Chondrocyte (in vitro differentiated cells): ENCODE data around the gene EXOC2. TPM values are rescaled to one million over a fixed set of nuclear protein-coding genes. Genes with fewer than 3 reads are reported as not detected.

Experiments used
- DNase-seq: peaks from one replicate; pipeline ENCODE4 v3.0.0; 2021; ENCODE audit warnings: mixed read lengths, low spot score
- H3K27ac Mint-ChIP-seq: one replicate; pipeline ENCODE4 v1.8.0; 2021; ENCODE audit warnings: mild to moderate bottlenecking, moderate library complexity, mixed read lengths; ENCODE audit not compliant: unreplicated experiment
- H3K27me3 Mint-ChIP-seq: 2 replicates; pipeline ENCODE4 v1.8.0; 2021; ENCODE audit warnings: low read depth, mixed read lengths
- H3K36me3 Mint-ChIP-seq: 2 replicates; pipeline ENCODE4 v1.8.0; 2021; ENCODE audit warnings: low read depth, mixed read lengths
- H3K4me1 Mint-ChIP-seq: 2 replicates; pipeline ENCODE4 v1.8.0; 2021; ENCODE audit warnings: low read depth, mild to moderate bottlenecking, mixed read lengths
- H3K4me3 Mint-ChIP-seq: one replicate; pipeline ENCODE4 v1.8.0; 2021; ENCODE audit warnings: mild to moderate bottlenecking, moderate library complexity, mixed read lengths; ENCODE audit not compliant: unreplicated experiment
- H3K9me3 Mint-ChIP-seq: 2 replicates; pipeline ENCODE4 v1.8.0; 2021; ENCODE audit warnings: low read depth, mixed read lengths
- total RNA-seq: library from RNA; stranded (reverse); gene quantifications from 3 replicates; pipeline ENCODE4 v1.2.1, GENCODE V29; 2021
- TF ChIP-seq, protein P1 (sequence below): fragments of 200-600 bp; sonication (generic); IDR thresholded peaks from 2 replicates; pipeline ENCODE4 v1.5.0; 2021; ENCODE audit warnings: antibody characterized with exemption, mild to moderate bottlenecking, moderate library complexity

Gene EXOC2
- total RNA-seq, 1 donor from 2014 or later: 27.5 TPM

DNA sequence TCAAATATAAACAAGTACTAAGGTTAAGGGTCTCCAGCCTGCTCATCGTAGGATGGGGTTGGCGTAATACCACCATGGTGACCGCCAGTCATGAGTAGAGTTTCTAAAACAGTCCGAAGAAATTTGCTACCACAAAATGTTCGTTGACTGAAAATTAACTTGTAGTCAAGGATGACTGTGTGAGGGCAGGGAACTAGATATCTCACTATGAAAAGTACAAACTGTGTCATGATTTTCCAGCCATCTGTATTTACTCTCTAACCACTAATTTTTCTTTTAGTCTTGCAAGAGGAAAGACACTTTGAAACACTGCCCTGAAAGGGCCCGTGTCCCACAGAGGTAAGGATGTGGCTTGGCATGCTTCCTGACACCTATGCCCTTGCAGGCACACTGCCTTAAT, 201.7 kb downstream of the EXOC2 start:
- Mint-ChIP-seq H3K4me1 (no peaks in the 10 kb centered on the region), H3K36me3 (peaks cover 41% of the 10 kb centered on the region), H3K4me3 (no peak overlapping the region), H3K27me3 (no peaks in the 10 kb centered on the region), H3K9me3 (peaks cover 8% of the 10 kb centered on the region), H3K27ac (no peak overlapping the region)
- TF ChIP-seq, protein P1, sequence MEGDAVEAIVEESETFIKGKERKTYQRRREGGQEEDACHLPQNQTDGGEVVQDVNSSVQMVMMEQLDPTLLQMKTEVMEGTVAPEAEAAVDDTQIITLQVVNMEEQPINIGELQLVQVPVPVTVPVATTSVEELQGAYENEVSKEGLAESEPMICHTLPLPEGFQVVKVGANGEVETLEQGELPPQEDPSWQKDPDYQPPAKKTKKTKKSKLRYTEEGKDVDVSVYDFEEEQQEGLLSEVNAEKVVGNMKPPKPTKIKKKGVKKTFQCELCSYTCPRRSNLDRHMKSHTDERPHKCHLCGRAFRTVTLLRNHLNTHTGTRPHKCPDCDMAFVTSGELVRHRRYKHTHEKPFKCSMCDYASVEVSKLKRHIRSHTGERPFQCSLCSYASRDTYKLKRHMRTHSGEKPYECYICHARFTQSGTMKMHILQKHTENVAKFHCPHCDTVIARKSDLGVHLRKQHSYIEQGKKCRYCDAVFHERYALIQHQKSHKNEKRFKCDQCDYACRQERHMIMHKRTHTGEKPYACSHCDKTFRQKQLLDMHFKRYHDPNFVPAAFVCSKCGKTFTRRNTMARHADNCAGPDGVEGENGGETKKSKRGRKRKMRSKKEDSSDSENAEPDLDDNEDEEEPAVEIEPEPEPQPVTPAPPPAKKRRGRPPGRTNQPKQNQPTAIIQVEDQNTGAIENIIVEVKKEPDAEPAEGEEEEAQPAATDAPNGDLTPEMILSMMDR: no peak
- DNase-seq: no peak

DNA sequence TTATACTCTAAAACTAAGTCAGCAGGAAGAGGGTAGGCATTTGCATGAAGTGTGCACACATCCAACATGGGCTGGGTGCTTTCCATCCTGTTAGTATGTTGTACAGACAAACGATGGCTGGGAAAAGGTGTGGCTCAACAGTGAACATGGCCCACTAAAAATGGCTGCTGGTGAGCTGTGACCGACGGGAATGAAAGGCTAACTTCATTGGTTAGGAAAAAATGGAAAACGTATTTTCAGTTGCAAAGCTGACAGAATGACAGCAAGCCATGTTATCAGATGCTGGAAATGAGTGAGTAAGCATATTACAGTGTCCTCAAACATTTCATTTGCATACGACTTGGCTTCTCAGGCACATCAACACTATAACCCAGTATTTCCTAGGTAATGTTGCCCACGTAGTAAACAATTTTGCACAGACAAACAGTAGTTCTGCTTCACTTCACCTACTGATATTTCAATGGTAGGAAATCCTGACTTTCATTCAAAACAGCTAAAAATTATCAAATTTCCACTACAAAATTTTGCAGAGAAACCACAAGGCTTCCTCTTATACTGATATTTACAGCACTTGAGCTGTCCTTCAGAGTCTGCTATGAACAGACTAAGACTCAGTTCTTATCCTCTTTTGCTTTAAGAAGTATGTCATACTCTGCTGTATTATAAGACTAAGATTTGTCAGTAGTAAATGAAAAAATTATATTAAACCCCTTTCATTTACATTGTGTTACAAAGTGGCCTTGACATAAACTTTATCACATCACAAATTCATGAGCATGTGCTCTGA, 202.5 kb downstream of the EXOC2 start:
- Mint-ChIP-seq H3K36me3 (peaks cover 42% of the 10 kb centered on the region), H3K9me3 (peaks cover 8% of the 10 kb centered on the region), H3K4me1 (no peaks in the 10 kb centered on the region), H3K27ac (no peak overlapping the region), H3K4me3 (no peak overlapping the region), H3K27me3 (no peaks in the 10 kb centered on the region)
- no peak for DNase-seq
- TF ChIP-seq, protein P1: no peak

DNA sequence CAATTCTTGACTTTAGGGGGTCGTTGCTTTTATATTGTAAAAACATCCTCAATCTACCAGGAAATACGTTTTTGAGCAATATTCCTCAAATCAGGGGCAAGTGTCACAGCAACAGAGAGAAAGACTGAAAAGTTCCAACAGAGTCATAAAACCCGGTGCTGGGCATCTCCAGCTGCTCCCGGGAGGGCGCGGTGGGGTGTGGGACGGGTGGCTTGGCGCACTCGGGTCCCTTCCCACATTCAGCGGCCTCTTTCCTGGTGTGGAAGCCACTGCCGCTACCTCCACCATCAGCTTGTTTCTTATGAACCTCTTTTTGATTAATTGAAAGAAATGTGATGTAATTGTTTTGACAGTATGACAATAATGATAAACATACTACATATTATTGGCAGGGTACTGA, 203.2 kb downstream of the EXOC2 start:
- Mint-ChIP-seq H3K36me3 (peaks cover 44% of the 10 kb centered on the region), H3K9me3 (peaks cover 8% of the 10 kb centered on the region), H3K27me3 (no peaks in the 10 kb centered on the region), H3K27ac (no peak overlapping the region), H3K4me1 (no peaks in the 10 kb centered on the region), H3K4me3 (no peak overlapping the region)
- DNase-seq: no peak
- TF ChIP-seq, protein P1: no peak

DNA sequence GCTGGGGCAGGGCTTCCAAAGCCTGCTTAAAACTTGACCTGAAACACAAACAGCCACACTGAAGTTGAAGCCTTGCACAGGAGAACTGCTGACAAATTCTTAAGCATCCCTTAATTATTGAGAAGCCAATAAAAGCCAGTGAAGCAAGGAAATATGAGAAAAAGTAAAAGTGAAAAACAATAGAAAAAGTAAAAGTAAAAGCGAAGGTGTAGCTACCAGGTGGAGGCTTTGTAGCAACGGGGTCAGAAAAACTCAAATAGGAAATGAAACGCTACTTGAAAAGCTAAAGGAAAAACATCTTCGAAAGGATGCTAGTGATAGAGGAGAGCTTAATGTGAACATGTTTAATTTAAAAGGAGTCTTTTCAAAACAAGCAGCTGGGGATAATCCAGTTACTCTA, 203.9 kb downstream of the EXOC2 start:
- Mint-ChIP-seq H3K4me1 (no peaks in the 10 kb centered on the region), H3K27me3 (no peaks in the 10 kb centered on the region), H3K4me3 (no peak overlapping the region), H3K27ac (no peak overlapping the region), H3K36me3 (peaks cover 46% of the 10 kb centered on the region), H3K9me3 (peaks cover 14% of the 10 kb centered on the region)
- TF ChIP-seq, protein P1: no peak
- no peak for DNase-seq

DNA sequence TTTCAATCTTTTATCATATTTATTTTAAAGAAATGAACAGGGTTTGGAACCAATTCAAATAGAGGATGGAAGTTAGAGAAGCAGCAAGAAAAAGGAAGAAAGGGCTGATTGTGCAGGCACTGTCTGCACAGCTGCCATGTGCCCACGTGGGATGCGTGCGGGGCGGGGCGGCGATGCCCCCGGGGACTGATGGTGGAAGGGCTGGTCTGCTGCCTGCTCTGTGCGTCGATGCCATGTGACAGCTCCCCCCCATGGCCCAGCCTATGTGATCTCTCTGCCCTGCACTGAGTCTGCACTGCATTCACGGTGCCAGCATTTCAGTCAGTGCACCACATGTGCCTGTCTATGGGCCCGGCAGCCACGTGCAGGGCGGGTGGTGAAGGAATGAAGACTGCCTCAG, 205.0 kb downstream of the EXOC2 start:
- Mint-ChIP-seq H3K9me3 (peaks cover 20% of the 10 kb centered on the region), H3K27me3 (no peaks in the 10 kb centered on the region), H3K4me1 (no peaks in the 10 kb centered on the region), H3K4me3 (no peak overlapping the region), H3K27ac (no peak overlapping the region), H3K36me3 (peaks cover 45% of the 10 kb centered on the region)
- DNase-seq: no peak
- TF ChIP-seq, protein P1: no peak
